Duodenal mucosa (tissue), 2 donors: ENCODE measurements around the gene CST9.

ENCODE experiments used
- H3K27ac ChIP-seq: one replicate; pipeline ENCODE4 v1.7.0; 2013; ENCODE audit warnings: low read depth, low read length
- H3K27me3 ChIP-seq, 2 donors: one replicate each; pipeline ENCODE4 v1.7.0; 2013; ENCODE audit warnings: low read length in 2 of 2, control low read depth in 1 of 2; ENCODE audit not compliant: insufficient read depth in 2 of 2, control insufficient read depth in 1 of 2
- H3K36me3 ChIP-seq, 2 donors: one replicate each; pipeline ENCODE4 v1.7.0; 2013; ENCODE audit warnings: low read length in 2 of 2, control low read depth in 1 of 2; ENCODE audit not compliant: insufficient read depth in 2 of 2, control insufficient read depth in 1 of 2
- H3K4me1 ChIP-seq, 2 donors: one replicate each; pipeline ENCODE4 v1.7.0; 2013; ENCODE audit warnings: low read length in 2 of 2, control low read depth in 1 of 2; ENCODE audit not compliant: insufficient read depth in 2 of 2, control insufficient read depth in 1 of 2
- H3K4me3 ChIP-seq, 2 donors: one replicate each; pipeline ENCODE4 v1.7.0; 2013; ENCODE audit warnings: low read length in 2 of 2, low read depth in 1 of 2
- H3K9ac ChIP-seq, 2 donors: one replicate each; pipeline ENCODE4 v1.7.0; 2013; ENCODE audit warnings: low read length in 2 of 2, low read depth in 1 of 2
- H3K9me3 ChIP-seq, 2 donors: one replicate each; pipeline ENCODE4 v1.7.0; 2013; ENCODE audit warnings: low read length in 2 of 2, control low read depth in 1 of 2; ENCODE audit not compliant: control insufficient read depth in 1 of 2

Gene CST9

GRCh38 chr20:23631226-23631822 lies 25.6 kb upstream of the CST9 start:
- H3K4me3 ChIP-seq: no peak overlapping the region
- no peaks in the 10 kb centered on the region for H3K9me3 ChIP-seq
- no peak overlapping the region for H3K27ac ChIP-seq
- no peak overlapping the region for H3K9ac ChIP-seq
- H3K36me3 ChIP-seq: peaks cover 0 to 32% of the 10 kb centered on the region in 2 donors
- peaks cover 27 to 35% of the 10 kb centered on the region in 2 donors for H3K4me1 ChIP-seq
- H3K27me3 ChIP-seq: no peaks in the 10 kb centered on the region

DNA sequence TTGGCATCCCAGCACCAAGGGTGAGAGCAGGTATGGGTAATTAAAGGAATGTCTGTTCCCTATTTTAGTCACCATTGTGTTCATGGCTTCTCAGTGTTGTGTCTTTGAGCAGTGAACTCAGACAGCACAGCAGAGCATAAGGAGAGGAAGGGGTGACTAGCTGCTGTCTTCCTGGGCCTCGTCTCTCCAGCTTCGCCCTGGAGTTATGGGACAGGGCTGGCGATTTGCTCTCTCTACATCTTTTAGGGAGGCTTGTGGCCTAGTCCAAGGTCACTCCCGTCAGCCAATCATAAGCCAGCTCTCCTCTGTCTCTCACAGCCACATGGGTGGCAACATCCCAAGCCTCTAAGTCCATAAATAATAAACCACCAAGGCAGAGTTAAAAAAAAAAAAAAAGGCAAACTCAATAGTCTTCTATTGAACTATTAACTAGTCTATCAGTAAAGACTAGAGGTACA lies 24.7 kb upstream of the CST9 start:
- no peak overlapping the region for H3K9ac ChIP-seq
- no peaks in the 10 kb centered on the region for H3K27me3 ChIP-seq
- H3K4me3 ChIP-seq: no peak overlapping the region
- H3K4me1 ChIP-seq: peaks cover 22 to 36% of the 10 kb centered on the region in 2 donors
- no peak overlapping the region for H3K27ac ChIP-seq
- peaks cover 0 to 32% of the 10 kb centered on the region in 2 donors for H3K36me3 ChIP-seq
- no peaks in the 10 kb centered on the region for H3K9me3 ChIP-seq

DNA sequence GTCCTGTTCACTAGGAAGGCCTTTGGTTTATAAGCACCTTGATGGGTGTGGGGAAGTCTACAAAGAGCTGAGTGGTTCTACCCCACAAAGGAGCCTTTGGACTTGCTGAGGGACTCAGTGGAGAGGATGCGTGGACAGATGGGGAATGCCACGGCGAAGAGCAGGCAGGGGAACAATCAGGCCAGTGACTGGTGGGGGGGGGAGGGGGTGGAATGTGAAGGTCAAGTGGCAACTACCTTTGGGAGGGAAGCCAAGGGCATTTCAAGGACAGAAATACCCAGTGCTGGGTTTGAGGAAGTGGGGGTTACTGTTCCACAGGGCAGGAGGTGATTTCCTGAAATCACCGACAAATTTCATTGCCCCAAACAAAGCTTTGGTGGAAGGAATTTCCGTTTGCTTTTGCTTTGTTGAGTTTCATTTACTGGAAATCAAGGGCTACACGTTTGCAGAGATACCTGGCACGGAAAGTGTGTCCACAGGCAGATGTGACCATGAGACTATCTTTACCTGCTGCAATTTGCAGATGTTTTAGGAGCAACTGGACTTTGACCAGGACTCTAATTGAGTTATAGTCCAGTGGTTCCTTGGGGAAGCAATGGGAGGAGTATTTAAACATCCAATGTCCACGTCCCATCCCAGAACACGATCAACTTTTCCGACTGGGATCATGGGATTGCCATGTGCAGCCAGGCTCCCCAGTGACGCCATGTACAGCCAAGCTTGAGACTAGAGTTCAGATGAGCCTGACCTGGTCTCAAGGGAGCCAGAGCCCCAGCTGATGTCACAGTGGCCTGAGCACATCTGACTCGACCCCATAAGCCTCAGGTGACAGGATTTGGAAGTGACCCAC lies 24.1 kb upstream of the CST9 start:
- H3K36me3 ChIP-seq: peaks cover 0 to 28% of the 10 kb centered on the region in 2 donors
- H3K9ac ChIP-seq: no peak overlapping the region
- no peak overlapping the region for H3K4me3 ChIP-seq
- H3K27me3 ChIP-seq: no peaks in the 10 kb centered on the region
- no peaks in the 10 kb centered on the region for H3K9me3 ChIP-seq
- peaks cover 16 to 32% of the 10 kb centered on the region in 2 donors for H3K4me1 ChIP-seq
- no peak overlapping the region for H3K27ac ChIP-seq

GRCh38 chr20:23629017-23629541 lies 23.4 kb upstream of the CST9 start:
- Histone ChIP-seq H3K9ac (no peak overlapping the region), H3K27me3 (no peaks in the 10 kb centered on the region), H3K9me3 (no peaks in the 10 kb centered on the region), H3K4me3 (no peak overlapping the region), H3K27ac (no peak overlapping the region), H3K36me3 (peaks cover 0 to 22% of the 10 kb centered on the region in 2 donors), H3K4me1 (peaks cover 13 to 26% of the 10 kb centered on the region in 2 donors)

- Histone ChIP-seq H3K36me3 (peaks cover 0 to 16% of the 10 kb centered on the region in 2 donors), H3K27me3 (no peaks in the 10 kb centered on the region), H3K4me1 (peaks cover 13 to 26% of the 10 kb centered on the region in 2 donors), H3K9ac (no peak overlapping the region), H3K4me3 (no peak overlapping the region), H3K9me3 (no peaks in the 10 kb centered on the region), H3K27ac (no peak overlapping the region)
These were observed 22.8 kb upstream of the CST9 start for GRCh38 chr20:23628402-23629016.

- Histone ChIP-seq H3K36me3 (peaks cover 0 to 6% of the 10 kb centered on the region in 2 donors), H3K9ac (no peak overlapping the region), H3K27ac (no peak overlapping the region), H3K9me3 (no peaks in the 10 kb centered on the region), H3K4me3 (no peak overlapping the region), H3K27me3 (no peaks in the 10 kb centered on the region), H3K4me1 (peaks cover 19 to 26% of the 10 kb centered on the region in 2 donors)
These were observed 21.8 kb upstream of the CST9 start for GRCh38 chr20:23627501-23627900.

- Histone ChIP-seq H3K27ac (no peak overlapping the region), H3K9me3 (no peaks in the 10 kb centered on the region), H3K4me3 (no peak overlapping the region), H3K9ac (no peak overlapping the region), H3K36me3 (no peaks in the 10 kb centered on the region), H3K27me3 (no peaks in the 10 kb centered on the region), H3K4me1 (peaks cover 22 to 26% of the 10 kb centered on the region in 2 donors)
These were observed 20.4 kb upstream of the CST9 start for GRCh38 chr20:23626040-23626620.

GRCh38 chr20:23625236-23625964 lies 19.7 kb upstream of the CST9 start:
- Histone ChIP-seq H3K27ac (no peak overlapping the region), H3K9ac (no peak overlapping the region), H3K9me3 (no peaks in the 10 kb centered on the region), H3K4me3 (no peak overlapping the region), H3K27me3 (no peaks in the 10 kb centered on the region), H3K36me3 (no peaks in the 10 kb centered on the region), H3K4me1 (peaks cover 22 to 26% of the 10 kb centered on the region in 2 donors)

GRCh38 chr20:23624324-23624691 lies 18.6 kb upstream of the CST9 start:
- Histone ChIP-seq H3K9ac (no peak overlapping the region), H3K9me3 (no peaks in the 10 kb centered on the region), H3K27ac (no peak overlapping the region), H3K36me3 (no peaks in the 10 kb centered on the region), H3K4me1 (peaks cover 16% of the 10 kb centered on the region in 2 donors), H3K27me3 (no peaks in the 10 kb centered on the region), H3K4me3 (no peak overlapping the region)
